ENCODE data around the gene ARHGEF16.

DNA sequence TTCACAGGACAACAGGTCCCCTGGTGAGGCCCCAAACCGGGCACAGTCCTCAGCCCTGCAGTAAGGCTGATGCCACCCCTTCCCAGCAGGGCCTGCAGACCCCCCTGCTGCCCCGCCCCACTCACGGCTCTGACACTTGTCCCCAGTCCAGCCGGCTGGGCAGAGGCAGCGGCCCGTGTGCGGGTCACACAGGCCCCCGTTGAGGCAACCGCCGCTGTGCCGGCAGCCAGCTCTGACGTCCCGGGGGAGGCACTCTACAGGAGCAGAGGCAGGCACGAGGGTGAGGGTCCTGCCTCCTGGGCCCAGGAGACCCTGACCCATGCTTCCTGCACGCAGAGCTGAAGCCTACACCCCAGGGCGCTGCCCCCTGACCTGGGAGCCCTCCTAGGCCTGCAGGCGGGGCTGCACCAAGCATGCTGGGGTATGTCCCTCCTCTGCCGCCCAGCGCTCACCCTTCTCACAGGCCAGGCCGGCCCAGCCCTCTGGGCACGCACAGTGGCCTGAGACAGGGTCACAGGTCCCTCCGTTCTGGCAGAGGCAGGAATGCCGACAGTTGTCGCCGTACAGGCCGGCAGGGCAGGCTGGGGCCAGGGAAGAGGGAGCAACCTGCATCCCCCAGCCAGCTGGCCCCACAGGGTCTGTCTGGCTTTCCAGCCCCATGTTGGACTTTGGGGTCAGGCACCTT, 43.9 kb downstream of the ARHGEF16 start:
- TF ChIP-seq POLR2A (IDR thresholded peaks at IDR 0.05; ENCODE audit: low read length) (no peak), GATA1 (IDR thresholded peaks at IDR 0.05; ENCODE audit: low read depth, low read length) (no peak)
